ENCODE measurements around the gene ACOX3. TPM values are rescaled to one million over a fixed set of nuclear protein-coding genes. Genes with fewer than 3 reads are reported as not detected.

ACOX3 gene
- total and polyA plus RNA-seq, 2 of the 8 experiments (the other 6 are each of a cell fraction or from before 2014, with no cell fraction given), result 2.5 to 9.9 TPM

GRCh38 chr4:8343967-8344331, 96.6 kb downstream of the ACOX3 start:
- Histone ChIP-seq H2AK5ac (ENCODE audit: low read depth, low read length) (no peak overlapping the region), H3K9me3 (ENCODE audit: insufficient read depth in 2 of 2, low read depth in 1 of 2, low read length in 1 of 2) (no peaks in the 10 kb centered on the region), H3K14ac (ENCODE audit: insufficient read length) (no peak overlapping the region), H3K4ac (replicated peaks; ENCODE audit: insufficient read length, low read depth, low read length) (no peak overlapping the region), H4K8ac (ENCODE audit: extremely low read depth, insufficient read depth, low read length) (no peak overlapping the region; the same call in 1 of the 2 replicates), H2AFZ (ENCODE audit: low read length) (no peak overlapping the region), H3K56ac (replicated peaks; ENCODE audit: insufficient read length, low read depth, low read length) (no peak overlapping the region), H3K4me2 (ENCODE audit: insufficient read depth in 1 of 2, low read depth in 2 of 2, low read length in 2 of 2) (no peak overlapping the region), H2BK20ac (ENCODE audit: low read length) (no peak overlapping the region), H2BK15ac (ENCODE audit: low read length) (no peak overlapping the region), H3K23me2 (ENCODE audit: low read depth, low read length) (peaks cover 1% of the 10 kb centered on the region; the same call in 1 of the 2 replicates), H3K9ac (replicated peaks in 1 of 4; ENCODE audit: extremely low read depth in 1 of 4, low read depth in 3 of 4, low read length in 3 of 4) (no peak overlapping the region), H4K20me1 (replicated peaks in 1 of 2; ENCODE audit: control insufficient read depth in 1 of 2, insufficient read depth in 2 of 2, low read length in 2 of 2) (no peaks in the 10 kb centered on the region), H3K23ac (ENCODE audit: insufficient read length) (no peak overlapping the region), H3K4me3 (ENCODE audit: extremely low read depth in 1 of 4, insufficient read depth in 2 of 4, low read depth in 3 of 4, low read length in 4 of 4) (no peak overlapping the region), H3K27ac (ENCODE audit: low read depth, low read length) (no peak overlapping the region), H4K91ac (replicated peaks; ENCODE audit: insufficient read length, low read length) (no peak overlapping the region), H3K36me3 (ENCODE audit: control insufficient read depth in 2 of 4, insufficient read depth in 4 of 4, low read length in 3 of 4) (no peaks in the 10 kb centered on the region), H3K27me3 (replicated peaks in 1 of 4; ENCODE audit: control insufficient read depth in 3 of 4, extremely low read depth in 1 of 4, insufficient read depth in 3 of 4, low read length in 3 of 4) (no peaks in the 10 kb centered on the region), H2BK120ac (replicated peaks; ENCODE audit: low read depth, low read length) (no peak overlapping the region), H4K5ac (ENCODE audit: insufficient read length, low read depth, low read length) (no peak overlapping the region), H2BK12ac (ENCODE audit: low read depth, low read length) (no peak overlapping the region), H3K4me1 (replicated peaks in 1 of 4; ENCODE audit: control insufficient read depth in 3 of 4, insufficient read depth in 4 of 4, low read length in 3 of 4) (peaks cover 0 to 4% (median 2%) of the 10 kb centered on the region in 4 experiments; a peak in 3 of 7 replicates), H3K79me2 (ENCODE audit: control insufficient read depth in 1 of 2, insufficient read depth in 2 of 2, low read length in 2 of 2) (no peaks in the 10 kb centered on the region), H2BK5ac (ENCODE audit: low read depth, low read length) (no peak overlapping the region), H3K79me1 (ENCODE audit: low read depth, low read length) (no peaks in the 10 kb centered on the region), H3K18ac (ENCODE audit: extremely low read depth, low read length) (no peak overlapping the region)
- 96% methylated on average over 10 of the region's 11 CpGs; no CpG with 5 or more reads in 1 of the 2 experiments for WGBS, 2 experiments (ENCODE audit: extremely low coverage in 1 of 2, insufficient coverage in 1 of 2, insufficient read length in 1 of 2, insufficient replicate concordance in 2 of 2, low coverage in 1 of 2, low lambda C conversion rate in 2 of 2, missing lambda C conversion rate in 1 of 2)
- POLR2A ChIA-PET (ENCODE audit: partially characterized antibody), result interaction anchor here (0.7 to 0.9 kb wide), 2 partner anchors 15 to 19 kb away, joined by 3 read pairs; no protein-coding TSS in a partner anchor
- no peak for FAIRE-seq
- DNase-seq (ENCODE audit: low read depth in 1 of 2, low spot score in 2 of 2), result no peak
- CTCF ChIA-PET (ENCODE audit: partially characterized antibody), result interaction anchor here (0.8 to 5.7 kb wide), 20 partner anchors 9 to 98 kb away, joined by 3 to 27 read pairs (median 6); no protein-coding TSS in a partner anchor
- TF ChIP-seq CREB1 (IDR thresholded peaks at IDR 0.05) (no peak), JUND (IDR thresholded peaks at IDR 0.05; ENCODE audit: low read length) (no peak), BCL11A (IDR thresholded peaks at IDR 0.05; ENCODE audit: low read depth in 2 of 2, low read length in 2 of 2) (no peak), KDM5A (IDR thresholded peaks at IDR 0.05; ENCODE audit: low read length) (no peak), CBX5 (IDR thresholded peaks at IDR 0.05; ENCODE audit: low read depth, low read length) (no peak), TAF7 (optimal IDR thresholded peaks at IDR 0.05; ENCODE audit: borderline replicate concordance, low read depth, low read length) (no peak), CHD2 (IDR thresholded peaks at IDR 0.05; ENCODE audit: low read length) (no peak), E2F6 (IDR thresholded peaks at IDR 0.05) (no peak), CBX8 (IDR thresholded peaks at IDR 0.05; ENCODE audit: borderline replicate concordance, low read depth, low read length) (no peak), JUN (IDR thresholded peaks at IDR 0.05; ENCODE audit: low read depth, low read length) (no peak), ATF3 (IDR thresholded peaks at IDR 0.05; ENCODE audit: insufficient read depth, low read depth, low read length) (no peak), SP4 (IDR thresholded peaks at IDR 0.05; ENCODE audit: low read length) (no peak), SP2 (IDR thresholded peaks at IDR 0.05; ENCODE audit: low read length) (no peak)
